NCI-H345 treated with DMSO at 0.1 percent for 48 hours (cell line): ENCODE data around the gene PPFIA1.
"Not testable (repeated sequence)": the region's sequence is repeated elsewhere in the genome, so short reads cannot be mapped to it uniquely, and the experiment has no call there.

Experiments
- DNase-seq: peaks from one replicate; lab custom pipeline; 2025; ENCODE audit not compliant: unreplicated experiment; lab: John Stamatoyannopoulos, UW

The PPFIA1 gene

GRCh38 chr11:70251659-70252321 is 18.7 kb upstream of the PPFIA1 start:
- no peak for DNase-seq

GRCh38 chr11:70252844-70253243 is 17.6 kb upstream of the PPFIA1 start:
- no peak for DNase-seq

- no peak for DNase-seq
These were observed 14.9 kb upstream of the PPFIA1 start for GRCh38 chr11:70255477-70256116.

GRCh38 chr11:70259077-70259476 is 11.4 kb upstream of the PPFIA1 start:
- not testable (repeated sequence) for DNase-seq

GRCh38 chr11:70262951-70263350 is 7.5 kb upstream of the PPFIA1 start:
- DNase-seq = no peak

DNA sequence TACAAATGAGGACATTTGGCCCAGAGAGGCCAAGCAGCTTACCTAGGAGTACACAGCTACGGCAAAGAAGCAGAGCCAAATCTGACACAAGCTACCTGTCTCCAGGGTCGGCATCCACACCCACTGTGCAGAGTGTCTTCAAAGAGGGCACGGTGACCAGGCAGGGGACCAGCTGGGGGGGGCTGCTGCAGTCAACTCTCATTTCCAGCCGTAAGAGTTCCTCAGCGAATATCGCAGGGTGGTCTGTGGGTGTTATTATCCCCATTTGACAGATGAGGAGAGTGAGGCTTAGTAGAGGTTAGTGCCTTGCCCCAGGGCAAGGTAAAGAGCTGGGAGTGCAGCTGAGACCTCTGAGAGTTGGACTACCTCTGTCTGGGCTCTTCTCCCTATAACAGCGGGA is 7.1 kb upstream of the PPFIA1 start:
- no peak for DNase-seq

DNA sequence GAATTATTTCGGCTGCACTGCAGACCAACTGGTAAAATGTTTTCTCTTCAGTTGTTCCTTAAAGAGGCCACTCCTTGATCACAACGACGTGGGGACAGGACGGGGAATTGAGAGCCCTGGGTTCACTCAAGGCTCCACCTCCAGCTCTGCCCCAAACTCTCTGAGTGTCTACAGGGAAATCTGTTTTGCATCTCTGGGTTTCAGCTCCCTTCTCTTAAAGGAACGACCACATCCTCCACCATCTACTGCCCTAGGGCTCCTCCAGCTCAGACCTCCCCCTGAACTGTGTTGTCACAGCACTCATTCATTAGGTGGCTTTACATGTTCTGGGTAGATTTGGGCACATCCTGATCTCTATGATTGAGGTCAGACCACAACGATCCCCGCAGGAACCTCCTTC is 5.1 kb upstream of the PPFIA1 start:
- no peak for DNase-seq

DNA sequence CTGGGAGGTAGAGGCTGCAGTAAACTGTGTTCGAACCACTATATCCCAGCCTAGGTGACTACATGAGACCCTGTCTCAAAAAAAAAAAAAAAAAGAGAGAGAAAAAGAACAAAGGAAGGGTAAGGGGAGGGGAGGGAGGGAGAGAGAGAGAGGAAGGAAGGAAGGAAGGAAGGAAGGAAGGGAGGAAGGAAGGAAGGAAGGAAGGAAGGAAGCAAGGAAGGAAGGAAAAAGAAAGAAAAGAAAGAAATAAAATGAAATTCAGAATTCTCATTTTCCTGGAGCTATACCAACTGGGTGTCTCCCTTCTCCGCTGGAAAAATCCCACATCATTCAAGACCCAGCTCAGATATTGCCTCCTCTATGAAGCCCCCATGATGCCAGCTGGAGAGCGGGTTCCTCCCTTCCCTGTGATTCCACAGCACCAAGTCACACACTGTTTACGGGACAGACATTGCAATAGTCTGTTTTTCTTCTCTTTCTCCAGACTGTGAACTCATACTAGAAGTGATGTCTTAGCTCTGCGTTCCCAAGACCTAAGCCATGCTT is 3.0 kb upstream of the PPFIA1 start:
- no peak for DNase-seq

DNA sequence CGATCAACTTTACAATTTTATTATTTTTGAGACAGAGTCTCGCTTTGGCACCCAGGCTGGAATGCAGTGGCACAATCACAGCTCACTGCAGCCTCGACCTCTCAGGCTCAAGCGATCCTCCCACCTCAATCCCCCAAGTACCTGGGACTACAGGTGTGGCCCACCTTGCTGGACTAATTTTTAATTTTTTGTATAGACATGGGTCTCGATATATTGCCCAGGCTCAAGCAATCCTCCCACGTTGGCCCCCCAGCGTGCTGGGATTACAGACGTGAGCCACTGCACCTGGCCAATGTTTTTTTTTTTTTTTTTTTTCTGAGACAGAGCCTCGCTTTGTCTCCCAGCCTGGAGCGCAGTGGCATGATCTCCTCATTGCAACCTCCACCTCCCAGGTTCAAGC is 2.0 kb upstream of the PPFIA1 start:
- no peak for DNase-seq

DNA sequence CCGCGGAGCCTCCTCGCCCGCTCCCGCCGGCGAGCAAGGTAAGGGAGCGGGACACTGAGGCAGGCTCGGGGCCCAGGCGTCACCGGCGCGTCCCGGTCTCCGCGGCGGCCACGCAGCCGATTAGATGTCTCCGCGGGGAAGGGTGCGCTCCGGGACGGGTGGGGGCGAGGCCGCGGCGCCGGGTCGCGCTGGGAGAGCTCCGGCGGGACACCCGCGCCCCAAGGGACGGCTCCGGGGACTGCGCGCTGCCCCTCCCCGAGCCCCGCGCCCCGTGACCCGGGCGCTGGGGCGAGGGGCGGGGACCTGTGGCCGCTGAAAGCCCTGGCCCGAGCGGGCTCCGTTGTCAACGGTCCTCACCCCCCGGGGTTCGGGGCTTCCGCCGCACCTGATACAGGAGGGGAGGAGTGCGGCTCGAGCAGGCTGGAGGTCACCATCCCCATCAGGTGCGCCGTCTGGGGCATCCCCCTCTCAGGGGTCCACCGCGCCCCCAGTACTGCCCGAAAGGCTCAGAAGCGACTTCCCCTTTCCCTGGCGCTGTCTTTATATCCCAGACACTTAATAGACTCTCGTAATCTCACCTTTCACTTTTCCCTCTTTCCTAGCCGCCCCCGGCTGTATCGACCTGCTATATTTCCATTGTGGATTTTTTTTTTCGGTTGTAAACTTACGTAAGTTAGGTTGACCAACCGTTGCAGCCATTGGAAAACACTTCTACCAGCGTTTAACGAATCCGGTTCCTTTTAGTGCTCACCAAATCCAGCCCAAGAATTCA is 573 bp downstream of the PPFIA1 start:
- no peak for DNase-seq

- DNase-seq = no peak
These were observed 1.1 kb downstream of the PPFIA1 start for GRCh38 chr11:70271649-70271953.

DNA sequence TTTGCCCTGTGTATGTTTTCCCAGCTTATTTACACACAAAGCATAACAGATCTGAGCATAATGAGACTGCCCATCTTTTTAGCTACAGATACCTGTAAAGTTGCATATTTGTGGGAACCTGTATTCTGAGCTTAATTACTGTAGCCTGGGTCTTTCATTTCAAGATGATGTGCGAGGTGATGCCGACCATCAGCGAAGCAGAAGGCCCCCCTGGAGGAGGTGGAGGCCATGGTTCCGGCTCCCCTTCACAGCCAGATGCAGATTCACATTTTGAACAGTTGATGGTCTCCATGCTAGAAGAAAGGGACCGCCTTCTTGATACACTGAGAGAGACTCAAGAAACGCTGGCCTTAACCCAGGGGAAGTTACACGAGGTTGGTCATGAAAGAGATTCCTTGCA is 1.5 kb downstream of the PPFIA1 start:
- no peak for DNase-seq

DNA sequence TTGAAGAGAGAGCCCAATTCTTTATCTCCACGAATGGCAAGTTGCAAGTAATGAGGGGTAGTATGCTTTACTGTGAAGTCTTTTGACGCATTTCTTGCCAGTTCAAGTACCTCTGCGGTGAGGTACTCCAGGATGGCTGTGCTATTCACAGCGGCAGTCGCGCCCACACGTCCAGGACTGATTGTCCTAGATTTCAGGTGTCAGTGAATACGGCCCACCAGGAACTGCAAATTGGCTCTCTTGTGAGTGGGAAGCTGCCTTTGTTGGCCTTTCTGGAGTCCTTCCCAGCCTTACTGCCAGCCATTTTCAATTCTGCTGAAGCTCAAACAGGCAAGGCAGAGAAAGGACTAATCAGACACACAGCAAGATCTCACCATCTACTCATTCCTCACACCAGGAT is 8.5 kb downstream of the PPFIA1 start:
- DNase-seq = no peak

GRCh38 chr11:70281156-70281609 is 10.7 kb downstream of the PPFIA1 start:
- no peak for DNase-seq

GRCh38 chr11:70282012-70282411 is 11.5 kb downstream of the PPFIA1 start:
- DNase-seq = no peak

DNA sequence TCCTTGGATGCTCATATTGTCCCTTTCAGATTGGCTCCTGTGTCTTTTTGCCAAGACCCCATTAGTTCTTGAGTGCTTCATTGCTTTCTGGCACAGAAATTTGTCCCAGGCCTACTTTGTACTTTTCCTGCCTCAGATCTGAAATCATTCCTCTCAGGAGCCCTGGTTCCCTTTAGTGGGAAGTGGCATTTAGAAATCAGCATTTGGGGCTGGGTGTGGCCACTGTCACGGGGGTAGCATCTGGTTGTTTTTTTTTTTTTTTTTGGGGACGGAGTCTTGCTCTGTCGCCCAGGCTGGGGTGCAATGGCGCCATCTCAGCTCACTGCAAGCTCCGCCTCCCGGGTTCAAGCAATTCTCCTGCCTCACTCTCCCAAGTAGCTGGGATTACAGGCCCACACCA is 18.2 kb downstream of the PPFIA1 start:
- no peak for DNase-seq

- no peak for DNase-seq
These were observed 19.1 kb downstream of the PPFIA1 start for GRCh38 chr11:70289582-70289981.

DNA sequence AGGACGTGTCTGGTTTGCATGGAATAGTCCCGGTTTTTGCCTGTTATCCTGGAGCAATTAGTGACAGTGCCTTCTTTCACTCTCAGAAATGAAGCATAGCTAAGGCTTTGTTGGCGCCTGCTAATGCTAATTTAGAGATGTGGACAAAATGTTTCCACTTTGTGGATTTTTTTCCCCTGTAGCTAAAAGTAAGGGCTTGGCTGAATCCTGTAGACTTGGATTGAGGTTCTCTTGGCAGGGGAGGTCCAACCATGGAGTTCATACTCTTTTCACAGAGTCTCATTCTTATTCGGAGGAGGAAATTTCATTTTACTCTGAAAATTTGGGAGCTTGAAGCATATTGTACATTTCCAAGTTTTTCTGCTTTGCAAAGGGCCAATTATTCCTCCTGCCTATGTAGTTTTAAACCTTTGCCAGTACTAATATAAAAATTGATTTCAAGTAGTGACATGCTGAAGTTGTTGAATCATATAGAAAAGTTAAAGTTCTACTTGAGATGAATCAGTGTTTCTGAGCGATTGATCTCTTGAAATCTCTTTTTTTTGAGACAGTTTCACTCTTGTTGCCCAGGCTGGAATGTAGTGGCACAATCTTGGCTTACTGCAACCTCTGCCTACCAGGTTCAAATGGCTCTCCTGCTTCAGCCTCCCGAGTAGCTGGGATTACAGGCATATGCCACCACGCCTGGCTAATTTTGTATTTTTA is 20.0 kb downstream of the PPFIA1 start:
- DNase-seq = no peak

GRCh38 chr11:70292166-70292565 is 21.7 kb downstream of the PPFIA1 start:
- DNase-seq = no peak

- no peak for DNase-seq
These were observed 22.4 kb downstream of the PPFIA1 start for GRCh38 chr11:70292863-70293262.

DNA sequence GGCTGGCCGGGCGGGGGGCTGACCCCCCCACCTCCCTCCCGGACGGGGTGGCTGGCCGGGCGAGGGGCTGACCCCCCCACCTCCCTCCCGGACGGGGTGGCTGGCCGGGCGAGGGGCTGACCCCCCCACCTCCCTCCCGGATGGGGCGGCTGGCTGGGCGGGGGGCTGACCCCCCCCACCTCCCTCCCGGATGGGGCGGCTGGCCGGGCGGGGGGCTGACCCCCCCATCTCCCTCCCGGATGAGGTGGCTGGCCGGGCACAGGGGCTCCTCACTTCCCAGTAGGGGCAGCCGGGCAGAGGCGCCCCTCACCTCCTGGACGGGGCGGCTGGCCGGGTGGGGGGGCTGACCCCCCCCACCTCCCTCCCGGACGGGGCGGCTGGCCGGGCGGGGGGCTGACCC is 24.7 kb downstream of the PPFIA1 start:
- DNase-seq = not testable (repeated sequence)
